Glutamatergic neuron (in vitro differentiated cells): ENCODE results near the gene ZBTB40. TPM values are rescaled to one million over a fixed set of nuclear protein-coding genes. Genes with fewer than 3 reads are reported as not detected.

Experiments used
- DNase-seq: peaks from one replicate; pipeline ENCODE4 v3.0.0; 2022
- H3K27ac Mint-ChIP-seq: one replicate; pipeline ENCODE4 v1.8.0; 2020; ENCODE audit warnings: mild to moderate bottlenecking, mixed read lengths, inconsistent platforms; ENCODE audit not compliant: unreplicated experiment
- H3K27me3 Mint-ChIP-seq: one replicate; pipeline ENCODE4 v1.8.0; 2020; ENCODE audit warnings: mild to moderate bottlenecking, moderate library complexity, mixed read lengths, inconsistent platforms; ENCODE audit not compliant: unreplicated experiment
- H3K36me3 Mint-ChIP-seq: one replicate; pipeline ENCODE4 v1.8.0; 2020; ENCODE audit warnings: mild to moderate bottlenecking, mixed read lengths, inconsistent platforms; ENCODE audit not compliant: unreplicated experiment
- H3K4me1 Mint-ChIP-seq: one replicate; pipeline ENCODE4 v1.8.0; 2020; ENCODE audit warnings: mild to moderate bottlenecking, low read depth, mixed read lengths, inconsistent platforms; ENCODE audit not compliant: unreplicated experiment
- H3K4me3 Mint-ChIP-seq: one replicate; pipeline ENCODE4 v1.8.0; 2020; ENCODE audit warnings: mild to moderate bottlenecking, mixed read lengths, inconsistent platforms; ENCODE audit not compliant: unreplicated experiment
- H3K9me3 Mint-ChIP-seq: one replicate; pipeline ENCODE4 v1.8.0; 2020; ENCODE audit warnings: mild to moderate bottlenecking, moderate library complexity, mixed read lengths, inconsistent platforms; ENCODE audit not compliant: unreplicated experiment
- total RNA-seq: library from RNA; stranded (reverse); fragmentation: NEBNext Ultra II Directional; extraction: Animal tissue kit (Norgen Biotek cat#: 25700); gene quantifications from one replicate; pipeline ENCODE4 v1.2.1, GENCODE V29; 2021; ENCODE audit not compliant: unreplicated experiment
- TF ChIP-seq, protein P1 (sequence below): fragments of 200-600 bp; sonication (generic); IDR thresholded peaks from one replicate; pipeline ENCODE4 v1.5.0; 2021; ENCODE audit not compliant: partially characterized antibody, unreplicated experiment

Gene ZBTB40
- total RNA-seq, 1 donor from 2014 or later, result 25.7 TPM

DNA sequence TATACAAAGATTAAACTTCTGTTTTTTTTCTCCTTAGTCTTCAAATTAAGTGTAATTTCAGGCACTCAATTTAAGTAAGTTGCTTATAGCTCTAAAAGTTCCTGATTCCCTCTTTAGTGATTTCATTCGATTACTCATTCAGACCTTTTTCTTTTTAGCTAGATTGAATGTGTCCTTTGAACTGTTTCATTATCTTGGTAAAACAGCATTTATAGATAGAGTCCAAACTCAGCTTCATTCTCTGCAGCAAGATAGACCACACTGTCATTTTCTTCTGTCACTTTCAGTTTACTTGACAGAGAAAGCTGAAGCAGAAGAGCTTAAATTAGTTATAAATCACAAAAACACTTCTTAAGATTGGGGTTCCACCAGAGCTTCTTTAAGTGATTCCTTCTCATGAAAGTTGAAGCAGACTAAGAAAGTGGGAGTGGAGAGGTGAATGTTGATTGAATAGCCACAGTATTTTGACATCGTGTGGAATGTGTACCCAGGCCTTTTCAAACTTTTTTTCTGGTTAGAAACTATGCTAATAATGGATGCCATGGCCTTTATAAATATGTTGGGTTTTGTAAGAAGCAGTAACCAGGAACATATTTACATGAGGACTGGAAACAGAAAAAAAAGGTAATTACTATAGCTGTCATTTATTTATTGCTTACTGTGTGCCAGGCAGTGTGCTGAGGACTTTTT, 52.2 kb downstream of the ZBTB40 start:
- Mint-ChIP-seq H3K27me3 (no peaks in the 10 kb centered on the region), H3K27ac (no peak overlapping the region), H3K4me3 (no peak overlapping the region), H3K36me3 (no peaks in the 10 kb centered on the region), H3K4me1 (peaks cover 18% of the 10 kb centered on the region), H3K9me3 (no peaks in the 10 kb centered on the region)
- no peak for DNase-seq
- TF ChIP-seq, protein P1, sequence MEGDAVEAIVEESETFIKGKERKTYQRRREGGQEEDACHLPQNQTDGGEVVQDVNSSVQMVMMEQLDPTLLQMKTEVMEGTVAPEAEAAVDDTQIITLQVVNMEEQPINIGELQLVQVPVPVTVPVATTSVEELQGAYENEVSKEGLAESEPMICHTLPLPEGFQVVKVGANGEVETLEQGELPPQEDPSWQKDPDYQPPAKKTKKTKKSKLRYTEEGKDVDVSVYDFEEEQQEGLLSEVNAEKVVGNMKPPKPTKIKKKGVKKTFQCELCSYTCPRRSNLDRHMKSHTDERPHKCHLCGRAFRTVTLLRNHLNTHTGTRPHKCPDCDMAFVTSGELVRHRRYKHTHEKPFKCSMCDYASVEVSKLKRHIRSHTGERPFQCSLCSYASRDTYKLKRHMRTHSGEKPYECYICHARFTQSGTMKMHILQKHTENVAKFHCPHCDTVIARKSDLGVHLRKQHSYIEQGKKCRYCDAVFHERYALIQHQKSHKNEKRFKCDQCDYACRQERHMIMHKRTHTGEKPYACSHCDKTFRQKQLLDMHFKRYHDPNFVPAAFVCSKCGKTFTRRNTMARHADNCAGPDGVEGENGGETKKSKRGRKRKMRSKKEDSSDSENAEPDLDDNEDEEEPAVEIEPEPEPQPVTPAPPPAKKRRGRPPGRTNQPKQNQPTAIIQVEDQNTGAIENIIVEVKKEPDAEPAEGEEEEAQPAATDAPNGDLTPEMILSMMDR, result no peak

DNA sequence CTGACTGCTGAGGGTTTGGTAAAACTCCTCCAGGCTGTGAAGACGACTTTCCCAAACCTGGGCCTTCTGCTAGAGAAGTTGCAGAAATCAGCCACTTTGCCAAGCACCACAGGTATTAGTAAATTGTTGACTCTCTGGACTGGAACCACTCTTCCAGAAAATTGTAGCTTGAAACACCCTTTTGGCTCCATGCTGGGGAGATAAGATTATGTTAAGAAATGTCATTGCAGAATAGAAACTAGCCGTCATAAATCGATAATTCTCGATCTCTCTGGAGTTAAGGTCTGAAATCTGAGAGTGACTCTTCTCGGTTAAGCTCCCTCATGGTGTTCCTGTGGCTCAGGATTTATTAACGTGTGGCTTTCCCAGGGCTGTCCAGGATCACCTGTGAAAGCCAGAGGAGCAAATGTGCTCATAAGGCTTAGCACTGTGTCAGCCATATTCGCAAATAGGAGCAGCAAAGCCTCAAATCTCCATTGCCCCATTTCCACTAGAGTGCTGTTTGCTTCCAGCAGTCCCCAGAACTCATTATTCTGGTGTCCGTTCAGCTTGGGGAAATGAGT, 54.6 kb downstream of the ZBTB40 start:
- TF ChIP-seq, protein P1, result no peak
- Mint-ChIP-seq H3K27ac (no peak overlapping the region), H3K4me3 (no peak overlapping the region), H3K27me3 (no peaks in the 10 kb centered on the region), H3K36me3 (peaks cover under 1% of the 10 kb centered on the region), H3K9me3 (no peaks in the 10 kb centered on the region), H3K4me1 (peaks cover 12% of the 10 kb centered on the region)
- no peak for DNase-seq

- Mint-ChIP-seq H3K4me3 (no peak overlapping the region), H3K4me1 (peaks cover 7% of the 10 kb centered on the region), H3K36me3 (peaks cover 7% of the 10 kb centered on the region), H3K27me3 (no peaks in the 10 kb centered on the region), H3K9me3 (no peaks in the 10 kb centered on the region), H3K27ac (no peak overlapping the region)
- no peak for DNase-seq
- TF ChIP-seq, protein P1, result no peak
Measured at GRCh38 chr1:22507587-22507986, 55.9 kb downstream of the ZBTB40 start.

GRCh38 chr1:22508329-22508728, 56.7 kb downstream of the ZBTB40 start:
- DNase-seq, result no peak
- peaks cover 7% of the 10 kb centered on the region for H3K36me3 Mint-ChIP-seq
- no peaks in the 10 kb centered on the region for H3K9me3 Mint-ChIP-seq
- TF ChIP-seq, protein P1, result no peak
- H3K4me1 Mint-ChIP-seq, result peaks cover 7% of the 10 kb centered on the region
- no peak overlapping the region for H3K27ac Mint-ChIP-seq
- no peak overlapping the region for H3K4me3 Mint-ChIP-seq
- H3K27me3 Mint-ChIP-seq, result no peaks in the 10 kb centered on the region

GRCh38 chr1:22508991-22509390, 57.3 kb downstream of the ZBTB40 start:
- H3K27me3 Mint-ChIP-seq, result no peaks in the 10 kb centered on the region
- no peaks in the 10 kb centered on the region for H3K9me3 Mint-ChIP-seq
- no peak for DNase-seq
- no peak overlapping the region for H3K4me3 Mint-ChIP-seq
- no peak overlapping the region for H3K27ac Mint-ChIP-seq
- peaks cover 7% of the 10 kb centered on the region for H3K36me3 Mint-ChIP-seq
- TF ChIP-seq, protein P1, result no peak
- H3K4me1 Mint-ChIP-seq, result peaks cover 7% of the 10 kb centered on the region
